IPS DF 4.7 (cell line): ENCODE data around the gene C2orf92.
"Not testable (repeated sequence)": the region's sequence is repeated elsewhere in the genome, so short reads cannot be mapped to it uniquely, and the experiment has no call there.

Source experiments
- DNase-seq: peaks from one replicate; pipeline ENCODE4 v3.0.0-alpha.2; 2013; ENCODE audit warnings: low spot score; ENCODE audit errors: extremely low read depth

C2orf92 gene

DNA sequence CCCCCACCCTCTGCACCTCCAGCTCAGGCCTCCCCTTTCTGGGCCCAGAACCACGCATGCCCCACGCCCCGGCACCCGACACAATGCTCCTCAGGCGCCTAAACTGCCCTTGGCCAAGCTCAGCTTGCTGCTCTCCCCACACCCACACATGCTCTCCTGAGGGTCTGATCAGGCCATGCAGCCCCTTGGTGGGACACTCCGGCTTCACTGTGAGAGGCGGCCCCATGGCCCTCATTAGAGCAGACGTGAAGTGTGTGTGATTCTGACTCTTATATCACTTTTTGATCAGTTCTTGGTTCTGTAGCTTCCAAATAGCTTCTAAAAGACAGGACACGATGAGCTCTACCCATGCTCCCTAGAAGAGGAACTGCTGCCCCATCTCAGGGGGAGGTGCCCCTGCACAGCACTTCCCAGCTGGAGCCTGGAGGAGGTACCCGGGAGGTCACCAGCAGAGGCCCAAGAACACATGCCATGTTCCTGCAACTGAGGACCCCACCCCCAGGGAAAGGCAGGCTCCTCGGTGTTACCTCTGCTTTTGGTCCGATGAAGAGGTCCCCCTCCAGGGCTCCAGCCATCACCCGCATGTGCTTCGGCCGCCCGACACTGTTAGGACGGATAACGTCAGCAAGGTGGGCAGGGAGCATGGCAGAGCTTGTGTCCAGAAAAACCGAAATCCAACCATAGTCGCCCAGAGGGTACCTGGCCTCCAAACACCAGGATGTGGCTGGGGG is 9.3 kb upstream of the C2orf92 start:
- no peak for DNase-seq

DNA sequence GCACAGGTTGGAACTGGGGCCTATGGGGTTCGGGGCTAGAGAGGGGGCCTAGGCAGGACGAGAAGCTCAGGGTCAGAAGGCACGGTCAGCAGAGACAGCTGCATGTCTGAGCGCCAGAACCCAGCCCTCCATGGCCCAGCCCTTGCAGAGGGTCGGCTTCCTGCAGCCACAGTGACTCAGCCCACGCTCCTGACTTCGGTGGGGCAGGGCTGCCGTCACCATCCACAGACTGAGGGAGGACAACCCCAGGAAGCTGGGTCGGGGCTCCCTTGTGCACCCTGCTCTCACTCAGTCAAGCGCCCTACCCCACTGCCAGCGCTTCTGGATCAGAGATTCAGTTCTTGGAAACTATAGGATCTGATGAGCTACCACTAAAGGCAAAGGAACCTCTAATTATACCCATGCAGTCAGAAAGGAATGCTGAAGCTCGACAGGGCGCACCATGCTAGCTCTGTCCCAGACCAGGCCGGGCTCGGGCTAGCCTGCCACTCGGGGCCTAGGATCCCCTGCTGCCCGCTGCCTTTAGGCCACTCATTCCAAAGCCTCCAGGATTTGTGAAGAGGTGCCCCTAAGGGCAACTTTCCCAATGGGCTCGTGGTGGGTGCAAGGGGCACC is 8.6 kb upstream of the C2orf92 start:
- DNase-seq, result no peak

- DNase-seq, result no peak
Observed at GRCh38 chr2:97661927-97662326, 7.6 kb upstream of the C2orf92 start.

DNA sequence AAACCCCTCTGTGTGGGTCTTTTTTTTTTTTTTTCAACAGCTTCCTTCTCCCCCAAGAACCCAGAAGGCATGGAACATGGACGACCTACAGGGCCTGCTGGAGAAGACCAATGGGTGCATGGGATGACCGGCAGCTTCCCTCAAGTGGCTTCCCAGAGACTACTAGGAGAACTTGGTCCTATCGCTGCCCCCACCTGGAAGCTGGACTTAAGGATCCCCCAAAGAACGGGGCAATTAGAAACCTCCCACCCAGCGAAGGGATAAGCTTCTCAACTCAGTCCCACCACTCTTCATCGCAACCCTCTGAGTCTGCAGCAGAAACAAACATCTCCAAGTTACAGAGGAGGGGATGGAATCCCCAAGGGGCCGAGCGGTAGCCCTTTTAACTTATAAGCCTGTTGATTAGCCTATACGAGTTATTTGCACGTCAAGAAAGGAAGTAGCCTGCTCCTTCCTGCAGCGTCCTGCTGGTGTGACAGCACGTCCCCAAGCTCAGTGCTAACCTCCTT is 7.1 kb upstream of the C2orf92 start:
- no peak for DNase-seq

GRCh38 chr2:97662895-97663625 is 6.5 kb upstream of the C2orf92 start:
- DNase-seq, result no peak

GRCh38 chr2:97663626-97663961 is 5.9 kb upstream of the C2orf92 start:
- no peak for DNase-seq

GRCh38 chr2:97663962-97664635 is 5.4 kb upstream of the C2orf92 start, which contains the start of gene ACTR1B:
Gene ACTR1B (minus strand): TSS chr2:97664044. CDS start chr2:97663890, 154 bp downstream.
- peak; percentile 90 for DNase-seq

GRCh38 chr2:97664636-97664970 is 4.9 kb upstream of the C2orf92 start:
- DNase-seq, result no peak

- no peak for DNase-seq
Observed at GRCh38 chr2:97670471-97670870, 958 bp downstream of the C2orf92 start.

DNA sequence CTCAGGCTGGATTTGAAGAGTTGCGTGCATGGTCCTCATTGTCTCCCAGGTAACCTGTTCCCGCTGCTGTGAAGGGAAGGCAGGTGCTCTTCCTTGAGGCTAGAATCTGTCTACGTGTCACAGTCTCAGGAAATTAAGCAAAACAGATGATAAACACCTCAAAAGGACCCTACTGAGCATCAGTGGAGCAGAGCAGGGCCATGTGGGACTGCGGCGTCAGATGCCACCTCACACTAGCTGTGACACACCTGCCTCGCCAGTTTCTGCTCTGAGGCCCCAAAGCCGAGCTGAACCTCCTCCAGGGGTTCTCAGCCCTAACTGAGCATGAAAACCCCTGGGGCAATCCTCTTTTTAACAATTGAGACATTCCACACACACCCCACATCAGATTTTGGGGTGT is 2.0 kb downstream of the C2orf92 start:
- DNase-seq, result no peak

- not testable (repeated sequence) for DNase-seq
Observed at GRCh38 chr2:97672606-97673140, 3.2 kb downstream of the C2orf92 start.

GRCh38 chr2:97673182-97673914 is 3.8 kb downstream of the C2orf92 start:
- DNase-seq, result no peak

- DNase-seq, result no peak
Observed at GRCh38 chr2:97673915-97674283, 4.4 kb downstream of the C2orf92 start.

GRCh38 chr2:97675430-97676113 is 6.1 kb downstream of the C2orf92 start:
- DNase-seq, result no peak

GRCh38 chr2:97676620-97677019 is 7.1 kb downstream of the C2orf92 start:
- DNase-seq, result no peak

DNA sequence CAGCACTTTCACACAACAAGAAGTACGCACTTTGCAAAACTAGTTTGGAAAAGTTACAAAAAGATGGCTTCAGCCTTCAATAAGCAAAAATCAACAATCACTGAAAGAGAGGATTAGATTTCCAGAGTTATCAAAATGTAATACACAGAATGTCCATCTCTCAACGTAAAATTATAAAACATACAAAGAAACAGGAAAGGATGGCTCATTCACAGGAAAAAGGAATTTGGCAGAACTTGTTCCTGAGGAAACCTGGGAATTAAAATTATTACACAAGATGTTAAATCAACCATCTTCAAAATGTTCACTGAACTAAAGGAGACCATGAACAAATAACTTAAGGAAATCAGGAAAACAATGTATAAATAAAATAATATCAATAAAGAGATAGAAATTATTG is 8.0 kb downstream of the C2orf92 start:
- DNase-seq, result no peak

DNA sequence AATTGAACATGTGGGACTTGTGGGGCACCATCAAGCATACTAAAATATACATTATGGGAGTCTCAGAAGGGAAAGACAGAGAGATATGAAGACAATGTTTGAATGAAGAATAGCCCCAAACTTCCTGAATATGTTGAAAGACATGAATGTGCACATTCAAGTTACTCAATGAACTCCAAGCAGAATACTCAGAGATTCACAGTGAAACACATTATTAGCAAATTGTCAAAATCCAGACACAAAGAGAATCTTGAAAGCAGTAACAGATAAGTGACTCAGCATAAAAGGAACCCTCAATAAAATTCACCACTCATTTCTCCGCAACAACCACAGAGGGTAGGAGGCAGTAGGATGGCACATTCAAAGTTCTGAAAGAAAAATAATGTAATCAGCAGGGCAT is 8.8 kb downstream of the C2orf92 start:
- DNase-seq, result no peak

DNA sequence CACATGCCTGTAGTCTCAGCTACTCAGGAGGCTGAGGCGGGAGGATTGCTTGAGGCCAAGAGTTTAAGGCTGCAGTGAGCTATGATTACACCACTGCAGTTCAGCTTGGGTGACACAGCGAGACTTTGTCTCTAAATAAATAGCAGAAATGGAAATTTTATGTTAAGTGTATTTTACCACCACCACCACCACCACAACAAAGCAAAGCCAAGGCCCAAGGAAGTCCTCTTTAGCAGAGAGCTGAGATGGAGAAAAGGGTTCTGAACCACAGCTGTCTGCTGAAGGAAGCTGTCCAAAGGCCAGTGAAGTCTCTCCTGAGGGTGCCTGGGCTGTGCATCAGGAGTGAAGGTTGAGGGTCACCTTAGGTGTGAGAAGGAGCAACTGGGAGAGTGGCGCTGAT is 17.7 kb downstream of the C2orf92 start:
- DNase-seq, result not testable (repeated sequence)

GRCh38 chr2:97688062-97688827 is 18.7 kb downstream of the C2orf92 start:
- DNase-seq, result no peak

- DNase-seq, result no peak
Observed at GRCh38 chr2:97691166-97691565, 21.7 kb downstream of the C2orf92 start.
